Bronchial epithelial cell (primary cell): ENCODE data around the gene PIK3AP1. TPM values are rescaled to one million over a fixed set of nuclear protein-coding genes. Genes with fewer than 3 reads are reported as not detected.
A peak's percentile ranks its signal among the peaks of the same experiment; 100 is the strongest.
"Not testable (repeated sequence)": the region's sequence is repeated elsewhere in the genome, so short reads cannot be mapped to it uniquely, and the experiment has no call there.

Experiments
- DNase-seq: peaks from one replicate; pipeline ENCODE4 v3.0.0-alpha.2; 2010; ENCODE audit warnings: low read depth
- FAIRE-seq: peaks from 2 replicates; lab custom pipeline; 2011; peaks lifted over from hg19 to GRCh38; lab: Jason Lieb, UNC
- H3K27me3 ChIP-seq: 2 replicates; pipeline ENCODE4 v1.5.1; 2011; ENCODE audit warnings: low read length; ENCODE audit not compliant: control insufficient read depth, insufficient read depth
- H3K36me3 ChIP-seq: 2 replicates; pipeline ENCODE4 v1.5.1; 2011; ENCODE audit warnings: low read length; ENCODE audit not compliant: control insufficient read depth, insufficient read depth
- H3K4me3 ChIP-seq: 2 replicates; pipeline ENCODE4 v1.5.1; 2011; ENCODE audit warnings: mild to moderate bottlenecking, low read depth, low read length, control low read depth
- CTCF ChIP-seq: IDR thresholded peaks from 2 replicates; pipeline ENCODE4 v1.5.1; 2011; ENCODE audit warnings: mild to moderate bottlenecking, moderate library complexity, low read length, control low read depth, inconsistent platforms; ENCODE audit not compliant: insufficient read depth, severe bottlenecking
- total RNA-seq: library from RNA; depleted of rRNA; stranded (reverse); fragments of >200 nt; gene quantifications from 2 replicates; pipeline ENCODE4 v1.2.1, GENCODE V29; 2014

The PIK3AP1 gene
- total RNA-seq, 1 donor from 2014 or later, result 2.1 TPM

DNA sequence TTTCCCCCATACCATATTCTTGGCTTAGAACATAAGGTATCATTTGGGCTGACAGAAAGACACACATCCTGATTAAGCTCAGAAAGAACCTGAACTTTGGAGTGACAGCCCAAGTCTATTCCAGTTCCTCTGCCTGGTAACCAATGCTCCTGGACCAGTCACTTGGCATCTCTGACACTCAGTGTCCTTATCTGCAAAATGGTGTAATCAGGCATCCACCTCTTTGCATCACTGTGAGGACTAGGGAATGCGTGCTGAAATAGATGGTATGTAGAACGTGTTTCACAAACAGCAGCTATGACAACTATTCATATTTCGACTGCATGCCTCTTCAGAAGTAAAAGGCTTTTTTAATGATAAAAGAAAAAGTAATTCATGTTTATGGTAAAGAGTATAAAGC lies 26.2 kb upstream of the PIK3AP1 start:
- no peak for TF ChIP-seq CTCF
- H3K36me3 ChIP-seq, result no peaks in the 10 kb centered on the region
- H3K4me3 ChIP-seq, result no peak overlapping the region
- no peaks in the 10 kb centered on the region for H3K27me3 ChIP-seq
- FAIRE-seq, result no peak
- no peak for DNase-seq

DNA sequence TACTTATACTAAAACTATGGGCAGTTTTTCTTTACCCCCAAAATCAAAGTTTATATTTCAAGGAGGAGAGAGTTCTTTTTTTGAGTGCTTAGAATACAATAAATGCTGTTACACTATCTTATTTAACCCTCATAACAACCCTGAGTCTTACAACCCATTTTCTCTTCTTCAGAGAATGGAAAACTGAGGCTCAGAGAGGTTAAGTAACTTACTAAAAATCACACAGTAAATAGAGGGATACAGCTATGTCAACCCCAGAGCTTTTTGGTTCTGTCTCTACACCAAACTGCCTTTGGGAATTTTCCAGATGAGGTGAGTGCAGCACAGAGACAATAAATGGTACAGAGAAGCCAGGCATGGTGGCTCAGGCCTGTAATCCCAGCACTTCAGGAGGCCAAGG lies 25.6 kb upstream of the PIK3AP1 start:
- H3K36me3 ChIP-seq, result no peaks in the 10 kb centered on the region

GRCh38 chr10:96743988-96744585 lies 23.8 kb upstream of the PIK3AP1 start:
- FAIRE-seq (no peak), DNase-seq (peak; percentile 17)
- no peak for TF ChIP-seq CTCF
- no peaks in the 10 kb centered on the region for H3K36me3 ChIP-seq
- no peaks in the 10 kb centered on the region for H3K27me3 ChIP-seq
- no peak overlapping the region for H3K4me3 ChIP-seq

More for the DNA sequence above, 25.6 kb upstream of the PIK3AP1 start:
- FAIRE-seq, result no peak
- no peak for TF ChIP-seq CTCF
- Histone ChIP-seq H3K4me3 (no peak overlapping the region), H3K27me3 (no peaks in the 10 kb centered on the region)
- DNase-seq, result no peak

GRCh38 chr10:96741557-96741956 lies 21.2 kb upstream of the PIK3AP1 start:
- DNase-seq, result not testable (repeated sequence)

GRCh38 chr10:96740579-96741281 lies 20.4 kb upstream of the PIK3AP1 start:
- H3K4me3 ChIP-seq, result no peak overlapping the region
- H3K36me3 ChIP-seq, result no peaks in the 10 kb centered on the region
- no peak for TF ChIP-seq CTCF
- DNase-seq (no peak), FAIRE-seq (no peak)
- H3K27me3 ChIP-seq, result no peaks in the 10 kb centered on the region

More at GRCh38 chr10:96741557-96741956, 21.2 kb upstream of the PIK3AP1 start:
- not testable (repeated sequence) for FAIRE-seq, H3K27me3 ChIP-seq, H3K4me3 ChIP-seq, H3K36me3 ChIP-seq

- H3K4me3 ChIP-seq, result no peak overlapping the region
- FAIRE-seq, result no peak
- H3K27me3 ChIP-seq, result no peaks in the 10 kb centered on the region
- DNase-seq, result no peak
- no peak for TF ChIP-seq CTCF
- no peaks in the 10 kb centered on the region for H3K36me3 ChIP-seq
Observed at GRCh38 chr10:96740141-96740540, 19.8 kb upstream of the PIK3AP1 start.

GRCh38 chr10:96737307-96737902 lies 17.1 kb upstream of the PIK3AP1 start:
- H3K36me3 ChIP-seq, FAIRE-seq, H3K27me3 ChIP-seq, H3K4me3 ChIP-seq, DNase-seq: not testable (repeated sequence)
